Measurements from ENCODE around the gene MAML1. TPM values are rescaled to one million over a fixed set of nuclear protein-coding genes. Genes with fewer than 3 reads are reported as not detected.

MAML1 gene
- total RNA-seq, 1 donor from 2014 or later, result 11.8 TPM

DNA sequence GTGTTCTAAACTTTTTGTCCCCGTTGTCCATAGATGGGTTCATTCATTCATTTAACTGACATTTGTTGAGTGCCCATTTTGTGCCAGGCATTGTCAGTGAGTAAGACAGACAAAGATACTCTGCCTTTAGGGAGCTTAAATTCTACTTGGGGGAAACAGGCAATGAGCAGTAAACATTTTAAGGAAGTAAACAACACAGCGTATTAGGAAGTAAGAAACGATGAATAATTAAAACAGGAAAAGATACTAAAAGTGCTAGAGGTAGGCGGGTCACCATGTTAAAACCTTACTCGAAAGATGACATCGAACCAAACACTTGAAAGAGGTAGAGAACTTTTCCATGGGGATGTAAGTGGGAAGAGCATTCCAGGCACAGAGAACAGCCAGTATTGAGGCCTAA lies 5.5 kb upstream of the MAML1 start:
- TF ChIP-seq, protein P1, sequence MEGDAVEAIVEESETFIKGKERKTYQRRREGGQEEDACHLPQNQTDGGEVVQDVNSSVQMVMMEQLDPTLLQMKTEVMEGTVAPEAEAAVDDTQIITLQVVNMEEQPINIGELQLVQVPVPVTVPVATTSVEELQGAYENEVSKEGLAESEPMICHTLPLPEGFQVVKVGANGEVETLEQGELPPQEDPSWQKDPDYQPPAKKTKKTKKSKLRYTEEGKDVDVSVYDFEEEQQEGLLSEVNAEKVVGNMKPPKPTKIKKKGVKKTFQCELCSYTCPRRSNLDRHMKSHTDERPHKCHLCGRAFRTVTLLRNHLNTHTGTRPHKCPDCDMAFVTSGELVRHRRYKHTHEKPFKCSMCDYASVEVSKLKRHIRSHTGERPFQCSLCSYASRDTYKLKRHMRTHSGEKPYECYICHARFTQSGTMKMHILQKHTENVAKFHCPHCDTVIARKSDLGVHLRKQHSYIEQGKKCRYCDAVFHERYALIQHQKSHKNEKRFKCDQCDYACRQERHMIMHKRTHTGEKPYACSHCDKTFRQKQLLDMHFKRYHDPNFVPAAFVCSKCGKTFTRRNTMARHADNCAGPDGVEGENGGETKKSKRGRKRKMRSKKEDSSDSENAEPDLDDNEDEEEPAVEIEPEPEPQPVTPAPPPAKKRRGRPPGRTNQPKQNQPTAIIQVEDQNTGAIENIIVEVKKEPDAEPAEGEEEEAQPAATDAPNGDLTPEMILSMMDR (conservative IDR thresholded peaks at IDR 0.05; ENCODE audit: low read depth, low read length), result no peak
- DNase-seq (ENCODE audit: low read depth), result no peak

DNA sequence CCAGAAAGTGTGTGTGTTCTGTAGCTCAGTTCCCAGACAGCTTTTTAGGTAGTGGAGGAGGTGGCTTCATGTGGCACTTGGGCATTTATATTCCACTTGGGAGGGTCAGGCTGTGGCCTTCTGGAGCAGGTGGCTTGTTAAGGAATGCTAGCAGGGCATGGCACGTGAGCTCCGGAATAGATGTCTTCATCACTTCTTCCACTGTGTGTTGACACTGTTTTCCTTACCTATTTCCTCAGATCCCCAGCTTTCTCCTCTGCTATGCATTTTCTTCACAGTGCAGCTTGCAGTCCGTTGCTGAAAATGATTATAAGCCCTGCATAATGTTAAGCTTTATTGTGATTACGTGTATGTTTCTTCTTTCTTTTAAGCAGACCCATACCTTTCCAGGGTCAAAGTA lies 3.3 kb upstream of the MAML1 start:
- H3K4me3 ChIP-seq (ENCODE audit: low read depth, low read length), result no peak overlapping the region
- TF ChIP-seq, protein P1 (conservative IDR thresholded peaks at IDR 0.05; ENCODE audit: low read depth, low read length), result no peak
- DNase-seq (ENCODE audit: low read depth), result no peak

More for the DNA sequence above, 5.5 kb upstream of the MAML1 start:
- H3K4me3 ChIP-seq (ENCODE audit: low read depth, low read length), result no peak overlapping the region

DNA sequence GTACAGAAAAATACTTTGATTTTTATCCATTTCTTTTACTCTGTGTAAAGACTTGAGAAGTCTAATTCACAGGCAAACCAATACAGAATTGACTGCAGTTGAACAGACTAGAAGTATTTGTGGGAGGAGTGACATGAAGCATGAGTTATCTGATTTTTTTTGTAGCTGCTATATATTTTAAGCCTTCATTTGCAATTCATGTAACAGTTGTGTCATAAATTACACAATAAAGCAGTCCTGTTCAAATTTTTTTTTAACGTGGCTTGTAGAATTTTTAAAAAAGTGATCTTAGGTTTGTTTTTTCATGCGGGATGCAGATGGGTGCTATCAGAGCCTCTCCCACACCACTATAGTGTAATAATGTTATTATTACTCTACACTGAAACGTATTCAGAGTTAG lies 2.9 kb upstream of the MAML1 start:
- no peak overlapping the region for H3K4me3 ChIP-seq (ENCODE audit: low read depth, low read length)
- TF ChIP-seq, protein P1 (conservative IDR thresholded peaks at IDR 0.05; ENCODE audit: low read depth, low read length), result no peak
- DNase-seq (ENCODE audit: low read depth), result no peak

DNA sequence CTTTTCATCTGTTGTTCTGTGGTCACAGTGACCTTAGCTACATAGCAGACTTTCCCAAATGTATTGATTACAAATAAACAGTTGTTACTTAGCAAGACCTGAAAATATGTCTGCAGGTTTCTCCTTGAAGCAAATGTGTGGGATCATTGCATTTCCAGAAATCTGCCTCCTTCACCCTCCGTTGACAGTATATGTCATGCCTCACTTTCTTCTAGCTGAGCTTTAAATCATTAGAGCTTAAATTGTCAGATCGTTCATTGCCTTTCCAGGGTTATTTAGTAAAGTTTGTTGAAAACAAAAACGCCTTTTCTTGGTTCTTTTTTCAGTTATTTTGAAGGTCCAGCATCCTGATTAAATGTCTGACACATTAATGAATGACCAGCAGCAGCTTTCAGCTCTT lies 2.3 kb upstream of the MAML1 start:
- TF ChIP-seq, protein P1 (conservative IDR thresholded peaks at IDR 0.05; ENCODE audit: low read depth, low read length), result no peak
- H3K4me3 ChIP-seq (ENCODE audit: low read depth, low read length), result no peak overlapping the region
- no peak for DNase-seq (ENCODE audit: low read depth)

DNA sequence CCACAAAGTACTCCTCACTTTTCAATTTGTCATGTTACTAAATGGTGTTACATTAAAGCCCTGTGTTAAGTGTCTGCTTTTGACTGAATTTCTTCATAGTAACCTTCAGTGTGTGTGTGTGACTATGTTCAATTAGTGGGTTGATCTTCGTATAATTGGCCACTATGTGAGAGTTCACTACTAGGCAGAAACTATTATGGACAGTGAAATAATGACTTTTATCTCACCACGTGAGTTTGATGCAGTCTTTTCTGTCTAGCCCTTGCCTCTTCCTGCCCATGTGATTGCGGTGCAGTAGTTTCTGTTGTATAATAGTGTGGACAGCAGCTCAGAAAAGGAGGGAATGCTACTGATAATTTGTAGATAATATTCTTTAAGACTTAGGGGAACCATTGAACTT lies 1.8 kb upstream of the MAML1 start:
- H3K4me3 ChIP-seq (ENCODE audit: low read depth, low read length), result no peak overlapping the region
- DNase-seq (ENCODE audit: low read depth), result no peak
- TF ChIP-seq, protein P1 (conservative IDR thresholded peaks at IDR 0.05; ENCODE audit: low read depth, low read length), result no peak

DNA sequence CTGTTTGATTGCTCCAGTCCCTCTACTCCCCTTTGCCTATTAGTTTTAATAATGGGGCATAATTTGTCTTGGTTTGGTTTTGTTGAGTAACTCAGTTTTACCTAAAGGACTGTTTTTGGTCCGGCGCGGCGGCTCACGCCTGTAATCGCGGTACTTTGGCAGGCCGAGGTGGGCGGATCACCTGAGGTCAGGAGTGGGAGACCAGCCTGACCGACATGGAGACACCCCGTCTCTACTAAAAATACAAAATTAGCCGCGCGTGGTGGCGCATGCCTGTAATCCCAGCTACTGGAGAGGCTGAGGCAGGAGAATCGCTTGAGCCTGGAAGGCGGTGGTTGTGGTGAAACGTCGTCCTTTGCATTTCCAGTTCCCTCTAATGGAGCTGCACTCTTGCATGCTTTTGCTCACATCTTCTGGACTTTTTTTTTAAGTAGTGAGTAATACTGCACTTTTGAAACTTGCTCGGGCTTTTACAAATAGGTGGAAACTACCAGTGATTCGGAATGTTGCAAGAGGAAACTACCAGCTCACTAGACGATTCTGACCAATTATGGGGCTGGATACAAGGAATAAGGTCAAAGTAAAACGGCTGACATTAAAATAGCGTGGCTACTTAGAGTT lies 721 bp upstream of the MAML1 start:
- TF ChIP-seq, protein P1 (conservative IDR thresholded peaks at IDR 0.05; ENCODE audit: low read depth, low read length), result no peak
- DNase-seq (ENCODE audit: low read depth), result peak; percentile 81
- peak overlapping the region; percentile 78 for H3K4me3 ChIP-seq (ENCODE audit: low read depth, low read length)

Measured in epithelial cell of proximal tubule (primary cell).